GM13976 (cell line): ENCODE data around the gene MRPS2.
"Not testable (repeated sequence)": the region's sequence is repeated elsewhere in the genome, so short reads cannot be mapped to it uniquely, and the experiment has no call there.

Source experiments
- DNase-seq: peaks from one replicate; pipeline ENCODE4 v3.0.0; 2012; ENCODE audit warnings: low spot score
- CTCF ChIP-seq: IDR thresholded peaks from 2 replicates; pipeline ENCODE4 v1.5.1; 2012; ENCODE audit warnings: borderline replicate concordance, mild to moderate bottlenecking; ENCODE audit not compliant: insufficient read depth; ENCODE audit errors: extremely low read depth, missing control alignments, control extremely low read depth
- in situ Hi-C: fragments of 300-500 bp; cut with MboI; formaldehyde crosslinking; loops from one replicate; pipeline ENCODE4 v1.12.0; 2022; ENCODE audit warnings: low sequenced_read_pairs, mixed read lengths, inconsistent platforms; ENCODE audit not compliant: unreplicated experiment

MRPS2 gene

GRCh38 chr9:135544981-135545635 lies 44.6 kb downstream of the MRPS2 start:
- no peak for TF ChIP-seq CTCF
- no peak for DNase-seq
- in situ Hi-C loops = no loop called here

DNA sequence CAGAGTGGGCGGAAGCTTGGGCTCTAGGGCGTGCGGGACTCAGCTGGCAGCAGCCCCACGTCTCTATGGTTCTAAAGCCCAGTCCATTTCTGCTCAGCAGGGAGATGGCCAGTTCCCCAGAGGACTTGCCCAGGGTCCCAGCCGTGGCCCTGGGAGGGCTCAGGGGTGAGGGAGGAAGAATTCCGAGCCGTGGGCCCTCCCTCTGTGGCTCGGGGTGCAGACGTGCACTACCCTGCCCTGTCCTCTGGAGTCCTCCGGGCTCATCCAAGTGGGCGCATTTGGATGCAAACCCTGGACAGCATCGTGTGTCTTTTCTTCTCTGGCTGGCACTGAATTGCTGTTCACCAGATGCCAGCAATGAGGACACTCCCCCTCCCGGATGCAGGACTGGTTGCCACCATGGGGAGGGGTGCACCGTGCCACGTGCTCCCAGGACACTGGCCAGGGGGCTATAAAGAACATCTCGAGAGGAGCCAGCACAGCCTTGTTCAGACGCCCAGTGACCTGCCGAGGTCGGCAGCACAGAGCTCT lies 45.2 kb downstream of the MRPS2 start, which contains the start of gene OBP2A:
OBP2A (plus strand) TSS at position 481 of the 531 bp plus-strand sequence. CDS start 55 bp downstream, outside the sequence.
- DNase-seq, in situ Hi-C loops: not testable (repeated sequence)

DNA sequence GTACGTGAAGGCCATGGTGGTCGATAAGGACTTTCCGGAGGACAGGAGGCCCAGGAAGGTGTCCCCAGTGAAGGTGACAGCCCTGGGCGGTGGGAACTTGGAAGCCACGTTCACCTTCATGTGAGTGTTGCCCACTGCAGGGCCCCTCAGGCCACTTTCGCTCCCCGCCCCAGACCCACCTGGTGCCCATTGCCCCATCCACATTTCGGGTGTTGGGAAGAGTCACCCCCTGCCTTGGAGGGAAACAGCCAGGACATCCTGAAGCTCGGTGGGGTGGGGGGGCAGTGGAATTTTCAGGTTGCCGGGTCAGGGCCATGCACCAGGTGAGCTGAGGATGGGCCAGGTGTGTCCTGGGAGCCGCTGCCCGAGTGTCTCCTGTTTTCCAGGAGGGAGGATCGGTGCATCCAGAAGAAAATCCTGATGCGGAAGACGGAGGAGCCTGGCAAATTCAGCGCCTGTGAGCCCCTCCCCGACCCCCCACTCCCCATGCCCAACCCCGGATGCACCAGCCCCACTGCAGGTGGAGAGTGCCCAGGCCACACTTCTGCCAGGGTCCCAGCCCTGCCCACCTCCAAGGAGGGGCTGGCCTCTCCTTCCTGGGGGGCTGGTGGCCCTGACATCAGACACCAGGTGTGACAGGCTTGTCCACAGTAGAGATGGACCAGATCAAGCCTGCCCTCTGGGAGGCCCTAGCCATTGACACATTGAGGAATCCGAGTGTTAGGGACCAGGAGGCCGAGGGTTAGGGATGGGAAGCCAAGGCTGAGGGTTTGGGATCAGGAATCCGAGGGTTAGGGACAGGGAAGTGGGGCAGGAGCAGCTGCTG lies 46.5 kb downstream of the MRPS2 start:
- in situ Hi-C loops, DNase-seq: not testable (repeated sequence)

GRCh38 chr9:135547756-135548736 lies 47.6 kb downstream of the MRPS2 start:
- in situ Hi-C loops = no loop called here
- no peak for DNase-seq
- no peak for TF ChIP-seq CTCF

DNA sequence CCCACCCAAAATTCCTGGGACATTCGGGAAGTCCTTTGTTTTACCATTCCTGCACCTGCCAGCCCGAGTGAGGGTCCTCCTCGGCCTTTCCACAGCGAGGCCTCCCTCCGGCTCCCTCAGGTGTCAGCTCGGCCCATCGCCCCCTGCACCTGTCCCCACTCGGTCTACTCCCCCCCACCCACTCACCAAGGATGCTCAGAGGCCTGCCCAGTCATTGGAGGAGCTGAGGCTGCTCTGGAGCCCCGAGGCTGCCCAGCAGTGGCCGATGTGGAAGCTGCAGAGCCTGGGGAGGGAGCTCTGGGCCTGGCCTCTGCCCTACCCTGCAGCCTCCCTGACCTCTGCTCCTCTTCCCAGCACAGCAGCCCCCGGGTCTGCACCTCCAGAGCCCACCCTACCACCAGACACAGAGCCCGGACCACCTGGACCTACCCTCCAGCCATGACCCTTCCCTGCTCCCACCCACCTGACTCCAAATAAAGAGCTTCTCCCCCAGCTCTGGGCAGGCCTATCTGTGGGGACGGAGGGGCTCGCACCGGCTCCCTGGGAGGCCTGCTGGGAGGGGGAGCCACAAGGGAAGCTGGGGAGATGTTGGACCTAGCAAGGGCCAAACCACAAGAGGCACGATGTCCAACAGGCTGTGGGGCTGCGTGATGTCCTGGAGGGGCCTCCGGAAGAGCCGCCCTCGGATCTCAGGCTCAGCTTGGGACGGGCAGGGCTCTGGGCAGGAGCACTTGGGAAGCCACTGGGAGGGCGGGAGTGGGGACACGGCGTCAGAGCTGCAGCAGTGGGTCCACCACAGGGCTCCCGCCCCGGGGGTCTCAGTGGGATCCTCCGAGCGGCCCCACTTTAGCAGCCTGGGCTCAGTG lies 49.2 kb downstream of the MRPS2 start:
- in situ Hi-C loops, DNase-seq: not testable (repeated sequence)

GRCh38 chr9:135550344-135550918 lies 49.9 kb downstream of the MRPS2 start:
- no peak for TF ChIP-seq CTCF
- in situ Hi-C loops = no loop called here
- DNase-seq = no peak

- no peak for TF ChIP-seq CTCF
- no peak for DNase-seq
- in situ Hi-C loops = no loop called here
Observed at GRCh38 chr9:135551031-135551430, 50.5 kb downstream of the MRPS2 start.
